ENCODE results near the gene LGALS14. TPM values are rescaled to one million over a fixed set of nuclear protein-coding genes. Genes with fewer than 3 reads are reported as not detected.

The LGALS14 gene
- total RNA-seq, 4 donors from 2014 or later, result not detected

GRCh38 chr19:39731685-39732084, 27.4 kb downstream of the LGALS14 start:
- intact Hi-C loops (cut with DNase I), result no loop called here
- Histone ChIP-seq H3K9me3 (no peaks in the 10 kb centered on the region), H3K27ac (no peak overlapping the region), H3K36me3 (no peaks in the 10 kb centered on the region), H3K4me3 (no peak overlapping the region), H3K27me3 (peaks cover 0 to 6% (median 0%) of the 10 kb centered on the region in 4 donors), H3K4me1 (no peaks in the 10 kb centered on the region)
- WGBS, 2 donors, result 60 to 71% methylated on average over 1 of the region's 1 CpG
- no peak for TF ChIP-seq CTCF (IDR thresholded peaks at IDR 0.05)
- TF ChIP-seq POLR2A (IDR thresholded peaks at IDR 0.05), result no peak
- no peak for DNase-seq

- Histone ChIP-seq H3K4me1 (no peaks in the 10 kb centered on the region), H3K9me3 (no peaks in the 10 kb centered on the region), H3K4me3 (no peak overlapping the region), H3K36me3 (no peaks in the 10 kb centered on the region), H3K27me3 (peaks cover 0 to 12% (median 0%) of the 10 kb centered on the region in 4 donors), H3K27ac (no peak overlapping the region)
- intact Hi-C loops (cut with DNase I), result no loop called here
- 73 to 87% methylated on average over 2 of the region's 2 CpGs for WGBS, 2 donors
- DNase-seq, result no peak
- TF ChIP-seq POLR2A (IDR thresholded peaks at IDR 0.05), result no peak
- TF ChIP-seq CTCF (IDR thresholded peaks at IDR 0.05), result no peak
Measured at GRCh38 chr19:39733841-39734240, 29.6 kb downstream of the LGALS14 start.

DNA sequence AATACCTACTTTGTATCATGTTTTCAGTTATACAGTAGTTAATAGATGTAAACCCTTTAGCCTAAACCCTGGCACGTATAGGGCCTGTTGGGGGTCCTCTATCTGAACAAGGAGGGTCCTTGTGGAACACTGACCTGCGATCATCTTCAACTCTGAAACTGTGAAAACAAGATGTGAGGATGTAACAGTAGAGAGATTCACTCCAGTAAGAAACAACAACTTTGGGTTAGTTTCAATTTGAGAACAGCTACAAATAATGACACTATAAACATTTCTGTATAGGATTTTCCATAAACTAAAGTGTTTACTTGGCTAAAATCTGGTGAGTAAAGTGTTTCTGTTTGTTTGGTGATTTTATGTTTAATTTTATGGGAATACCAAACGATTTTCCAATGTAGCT, 31.4 kb downstream of the LGALS14 start:
- Histone ChIP-seq H3K4me1 (no peaks in the 10 kb centered on the region), H3K9me3 (no peaks in the 10 kb centered on the region), H3K27ac (no peak overlapping the region), H3K4me3 (no peak overlapping the region), H3K27me3 (peaks cover 0 to 15% (median 0%) of the 10 kb centered on the region in 4 donors), H3K36me3 (no peaks in the 10 kb centered on the region)
- 51 to 55% methylated on average over 3 of the region's 3 CpGs for WGBS, 2 donors
- DNase-seq, result no peak
- no peak for TF ChIP-seq POLR2A (IDR thresholded peaks at IDR 0.05)
- no peak for TF ChIP-seq CTCF (IDR thresholded peaks at IDR 0.05)
- intact Hi-C loops (cut with DNase I), result no loop called here

DNA sequence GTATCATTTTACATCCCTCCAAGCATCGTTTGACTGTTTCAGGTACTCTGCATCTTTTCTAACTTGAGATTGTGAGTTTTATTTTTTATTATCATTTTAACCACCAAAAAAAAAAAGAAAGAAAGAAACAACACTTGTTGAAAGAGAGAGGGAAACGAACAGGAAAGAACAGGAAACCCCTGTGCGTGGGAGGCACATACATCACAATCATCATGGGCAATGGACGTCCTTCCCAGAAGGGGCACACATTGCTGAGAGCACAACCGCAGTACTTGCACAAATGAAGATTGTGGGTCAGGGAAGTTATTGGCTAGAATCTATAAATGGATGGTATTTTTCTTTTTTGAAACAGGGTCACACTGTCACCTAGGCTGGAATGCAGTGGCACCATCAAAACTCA, 31.8 kb downstream of the LGALS14 start:
- TF ChIP-seq CTCF (IDR thresholded peaks at IDR 0.05) (no peak), POLR2A (IDR thresholded peaks at IDR 0.05) (no peak)
- intact Hi-C loops (cut with DNase I), result no loop called here

GRCh38 chr19:39737351-39737750, 33.1 kb downstream of the LGALS14 start:
- intact Hi-C loops (cut with DNase I), result no loop called here
- Histone ChIP-seq H3K4me1 (no peaks in the 10 kb centered on the region), H3K36me3 (no peaks in the 10 kb centered on the region), H3K27me3 (peaks cover 0 to 9% (median 0%) of the 10 kb centered on the region in 4 donors), H3K9me3 (no peaks in the 10 kb centered on the region), H3K27ac (no peak overlapping the region), H3K4me3 (no peak overlapping the region)
- WGBS, 2 donors, result 45 to 73% methylated on average over 3 of the region's 3 CpGs
- DNase-seq, result no peak
- TF ChIP-seq POLR2A (IDR thresholded peaks at IDR 0.05) (no peak), CTCF (IDR thresholded peaks at IDR 0.05) (no peak)

More for the DNA sequence above, 31.8 kb downstream of the LGALS14 start:
- WGBS, 2 donors, result 57 to 59% methylated on average over 5 of the region's 5 CpGs
- Histone ChIP-seq H3K36me3 (no peaks in the 10 kb centered on the region), H3K4me1 (no peaks in the 10 kb centered on the region), H3K4me3 (no peak overlapping the region), H3K9me3 (no peaks in the 10 kb centered on the region), H3K27me3 (peaks cover 0 to 15% (median 0%) of the 10 kb centered on the region in 4 donors), H3K27ac (no peak overlapping the region)
- no peak for DNase-seq

All from esophagus squamous epithelium (tissue), 5 donors.